ENCODE results near the gene MPDU1.
"Not testable (repeated sequence)": the region's sequence is repeated elsewhere in the genome, so short reads cannot be mapped to it uniquely, and the experiment has no call there.

MPDU1 gene

DNA sequence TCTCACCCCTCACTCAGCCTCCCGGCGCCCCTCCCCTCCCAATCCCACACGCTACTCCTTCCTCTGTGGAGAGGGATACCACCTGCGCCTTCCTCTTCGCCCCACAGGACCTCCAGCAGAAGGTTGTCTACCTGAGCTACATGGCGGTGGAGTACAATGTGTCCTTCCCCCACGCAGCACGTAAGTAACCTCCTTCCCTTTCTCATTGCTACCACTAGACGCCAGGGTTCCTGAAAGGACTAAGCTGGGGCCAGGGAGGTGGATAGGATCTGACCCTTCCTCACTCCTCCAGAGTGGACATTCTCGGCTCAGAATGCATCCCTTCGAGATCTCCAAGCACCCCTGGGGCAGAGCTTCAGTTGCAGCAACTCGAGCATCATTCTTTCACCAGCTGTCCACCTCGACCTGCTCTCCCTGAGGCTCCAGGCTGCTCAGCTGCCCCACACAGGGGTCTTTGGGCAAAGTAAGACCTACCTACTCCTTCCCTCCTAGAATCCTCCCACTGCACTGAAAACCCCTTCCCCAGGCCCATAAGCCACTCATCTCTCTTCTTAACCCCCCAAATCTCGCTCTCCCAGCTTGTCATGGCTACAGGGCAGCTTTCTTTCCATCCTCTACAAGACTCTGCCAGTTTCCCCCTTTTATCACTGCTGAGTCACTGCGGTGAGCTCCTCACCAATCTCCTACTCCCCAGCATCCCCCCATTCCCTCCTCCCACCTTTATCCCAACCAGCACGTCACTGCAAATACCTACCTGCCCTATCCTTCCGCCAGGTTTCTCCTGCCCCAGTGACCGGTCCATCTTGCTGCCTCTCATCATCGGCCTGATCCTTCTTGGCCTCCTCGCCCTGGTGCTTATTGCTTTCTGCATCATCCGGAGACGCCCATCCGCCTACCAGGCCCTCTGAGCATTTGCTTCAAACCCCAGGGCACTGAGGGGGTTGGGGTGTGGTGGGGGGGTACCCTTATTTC lies 2.8 kb upstream of the MPDU1 start:
- DNase-seq (ENCODE audit: low spot score), result no peak

DNA sequence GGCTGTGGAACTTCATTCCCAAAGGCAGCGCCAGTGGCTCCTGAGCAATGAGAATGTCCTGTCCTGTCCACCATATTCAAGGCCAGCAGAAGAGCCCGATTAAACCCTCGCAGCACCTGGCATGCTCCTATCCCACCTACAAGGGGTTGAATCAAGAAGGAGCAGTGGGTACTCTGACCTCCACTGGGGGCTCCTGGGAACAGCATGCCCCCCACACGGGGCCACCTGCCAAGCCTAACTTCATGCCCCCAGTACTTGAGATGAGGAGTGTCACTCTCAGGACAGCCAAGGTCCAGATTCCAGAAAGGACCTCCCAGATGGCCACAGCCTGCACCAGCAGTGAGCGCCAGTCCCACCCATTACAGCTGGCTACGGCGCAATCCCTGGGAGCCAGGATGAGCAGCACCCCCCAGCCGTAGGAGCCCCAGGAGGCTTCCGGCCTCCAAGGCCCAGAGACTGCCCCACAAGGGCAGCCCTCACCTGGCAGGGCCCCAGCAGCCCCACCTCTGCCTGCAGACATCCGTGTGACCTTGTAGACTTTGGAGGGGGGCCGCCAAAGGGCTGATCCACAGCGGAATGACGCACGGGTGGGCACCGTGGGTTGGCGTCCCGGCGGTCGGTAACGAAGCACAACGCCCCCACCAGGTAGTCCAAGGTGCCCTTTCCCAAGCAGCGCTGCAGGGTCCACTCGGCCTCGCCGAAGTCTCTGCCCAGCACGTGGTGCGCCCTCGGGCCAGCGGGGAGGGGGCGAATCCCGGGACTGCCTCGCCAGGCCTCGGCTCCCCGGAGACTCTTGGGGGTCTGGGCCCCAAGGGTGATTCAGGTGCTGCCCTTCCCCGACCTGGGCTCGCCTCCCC lies 1.0 kb upstream of the MPDU1 start:
- DNase-seq (ENCODE audit: low spot score), result no peak

DNA sequence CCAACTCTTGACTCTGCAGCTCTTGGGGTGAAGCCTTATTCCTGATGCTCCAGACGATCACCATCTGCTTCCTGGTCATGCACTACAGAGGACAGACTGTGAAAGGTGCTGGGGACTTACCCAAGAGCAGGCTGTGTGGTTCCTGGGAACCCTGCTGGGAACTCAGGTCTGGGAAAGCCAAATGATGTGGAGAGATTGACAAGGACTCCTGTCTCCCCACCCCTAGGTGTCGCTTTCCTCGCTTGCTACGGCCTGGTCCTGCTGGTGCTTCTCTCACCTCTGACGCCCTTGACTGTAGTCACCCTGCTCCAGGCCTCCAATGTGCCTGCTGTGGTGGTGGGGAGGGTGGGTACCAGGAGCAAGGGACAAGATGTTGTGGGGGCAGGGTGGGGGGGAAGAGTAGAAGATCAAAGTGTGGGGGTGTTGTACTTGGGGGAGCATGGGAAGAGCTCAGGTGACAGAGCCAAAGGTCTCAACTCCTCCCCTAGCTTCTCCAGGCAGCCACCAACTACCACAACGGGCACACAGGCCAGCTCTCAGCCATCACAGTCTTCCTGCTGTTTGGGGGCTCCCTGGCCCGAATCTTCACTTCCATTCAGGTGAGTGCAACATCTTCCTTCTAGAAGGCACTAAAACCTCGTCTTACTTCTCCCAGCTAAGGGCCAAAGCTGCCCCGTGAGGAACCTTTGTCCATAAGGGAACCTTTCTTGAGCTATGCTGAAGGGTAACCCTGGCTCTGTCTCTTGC lies 3.2 kb downstream of the MPDU1 start:
- no peak for DNase-seq (ENCODE audit: low spot score)

DNA sequence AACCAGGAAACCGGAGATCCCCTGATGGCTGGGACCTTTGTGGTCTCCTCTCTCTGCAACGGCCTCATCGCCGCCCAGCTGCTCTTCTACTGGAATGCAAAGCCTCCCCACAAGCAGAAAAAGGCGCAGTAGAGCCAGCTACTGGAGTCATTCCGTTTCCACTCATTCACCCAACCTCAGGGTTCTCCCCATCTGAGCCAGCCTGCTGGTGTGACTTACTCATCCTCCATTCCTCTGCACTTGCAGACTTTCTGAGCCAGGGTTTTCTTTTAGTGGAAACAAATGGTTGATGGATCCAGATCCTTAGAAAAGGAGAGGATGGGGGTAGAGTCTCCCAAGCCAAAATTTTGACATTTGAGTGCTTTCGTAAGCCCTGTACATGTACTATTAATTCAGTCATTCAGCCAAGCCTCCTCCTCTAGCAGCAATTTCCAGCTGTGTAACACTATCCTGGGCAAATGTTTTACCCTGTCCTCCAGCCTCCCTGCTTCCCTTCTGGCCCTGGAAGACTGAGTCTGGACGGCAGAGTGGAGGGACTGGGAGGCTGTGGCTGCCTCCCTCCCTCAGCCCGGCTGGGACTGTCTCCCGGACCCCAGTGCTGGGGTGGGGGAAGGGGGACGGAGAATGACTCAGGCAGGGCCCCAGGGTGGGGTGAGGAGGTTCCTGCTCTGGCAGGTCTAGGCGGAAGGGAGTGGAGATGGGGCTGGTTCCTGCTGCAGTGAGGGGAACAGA lies 3.9 kb downstream of the MPDU1 start:
- DNase-seq (ENCODE audit: low spot score), result peak; percentile 94

DNA sequence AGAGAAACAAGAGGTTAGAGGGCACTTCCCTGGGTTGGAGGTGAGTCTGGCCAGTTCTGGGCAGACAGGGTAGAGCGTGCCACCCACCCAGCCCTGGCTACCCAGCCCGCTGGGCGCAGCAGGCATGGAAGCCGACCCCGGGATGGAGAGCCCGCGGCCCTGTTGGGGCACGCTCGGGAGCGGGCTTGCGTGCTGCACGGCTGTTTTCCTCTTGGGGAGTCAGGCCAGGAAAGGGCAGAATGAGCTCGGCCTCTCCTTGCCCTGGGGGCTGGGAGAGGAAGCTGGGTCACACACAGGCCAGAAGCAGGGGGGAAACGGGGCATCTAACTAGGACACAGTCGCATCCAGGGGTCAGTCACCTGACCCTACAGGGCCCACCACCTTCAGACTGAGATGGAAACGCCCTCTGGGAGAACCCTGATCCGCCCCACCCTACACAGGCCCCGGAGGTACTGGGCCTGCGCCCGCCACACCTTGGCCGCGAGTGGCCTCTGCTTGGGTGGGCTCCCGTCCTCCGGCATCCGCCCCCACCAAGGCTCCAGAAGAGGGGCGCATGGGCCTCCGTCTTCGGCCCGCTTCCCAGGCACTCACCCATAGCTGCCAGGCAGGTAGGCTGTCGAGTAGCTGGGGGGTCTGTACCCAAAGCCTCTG lies 5.0 kb downstream of the MPDU1 start:
- no peak for DNase-seq (ENCODE audit: low spot score)

GRCh38 chr17:7589204-7589868 lies 5.7 kb downstream of the MPDU1 start:
- DNase-seq (ENCODE audit: low spot score), result peak; percentile 89

GRCh38 chr17:7589891-7590691 lies 6.4 kb downstream of the MPDU1 start, which contains the start of gene SOX15:
TSS of gene SOX15 (minus strand) at chr17:7590094. CDS start at chr17:7589676, 418 bp downstream.
- peak; percentile 55 for DNase-seq (ENCODE audit: low spot score)

DNA sequence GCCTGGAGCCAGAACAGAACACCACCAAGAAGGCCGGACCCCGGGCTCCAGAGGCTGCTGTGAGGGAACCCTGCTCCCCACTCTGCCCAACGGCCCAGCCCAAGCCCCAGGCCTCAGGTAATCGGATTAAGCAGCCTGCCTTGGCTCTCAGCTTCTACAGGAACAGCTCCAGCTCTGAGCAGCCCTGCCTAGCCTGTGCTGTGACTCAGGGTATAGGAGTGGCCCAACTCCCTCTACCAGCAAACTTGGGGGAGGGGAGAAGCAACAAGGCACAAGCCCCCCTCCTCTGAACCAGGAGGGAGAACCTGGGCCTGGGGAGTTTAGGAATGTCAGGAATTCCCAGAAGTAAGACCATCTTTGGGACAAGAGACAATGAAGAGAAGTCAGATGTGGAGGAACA lies 7.1 kb downstream of the MPDU1 start:
- DNase-seq (ENCODE audit: low spot score), result peak; percentile 79

- DNase-seq (ENCODE audit: low spot score), result no peak
These were observed 7.9 kb downstream of the MPDU1 start for GRCh38 chr17:7591596-7591995.

GRCh38 chr17:7592422-7593021 lies 8.9 kb downstream of the MPDU1 start:
- DNase-seq (ENCODE audit: low spot score), result no peak

GRCh38 chr17:7593296-7593695 lies 9.6 kb downstream of the MPDU1 start:
- no peak for DNase-seq (ENCODE audit: low spot score)

DNA sequence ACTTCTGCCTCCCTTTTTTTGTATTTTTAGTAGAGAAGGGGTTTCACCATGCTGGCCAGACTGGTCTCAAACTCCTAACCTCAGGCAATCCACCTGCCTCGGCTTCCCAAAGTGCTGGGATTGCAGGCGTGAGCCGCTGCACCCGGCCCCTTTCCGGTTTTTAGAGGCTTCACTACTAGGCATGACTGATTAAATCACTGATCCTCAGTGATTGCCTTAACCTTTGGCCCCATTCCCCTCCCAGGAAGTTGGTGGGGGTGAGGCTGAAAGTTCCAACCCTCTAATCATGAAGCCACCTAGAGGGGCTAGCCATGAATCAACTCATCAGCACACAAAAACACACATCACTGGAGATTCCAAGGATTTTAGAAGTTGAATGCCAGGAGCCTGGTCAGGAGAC lies 13.9 kb downstream of the MPDU1 start:
- DNase-seq (ENCODE audit: low spot score), result not testable (repeated sequence)

- no peak for DNase-seq (ENCODE audit: low spot score)
These were observed 22.6 kb downstream of the MPDU1 start for GRCh38 chr17:7606280-7606679.

DNA sequence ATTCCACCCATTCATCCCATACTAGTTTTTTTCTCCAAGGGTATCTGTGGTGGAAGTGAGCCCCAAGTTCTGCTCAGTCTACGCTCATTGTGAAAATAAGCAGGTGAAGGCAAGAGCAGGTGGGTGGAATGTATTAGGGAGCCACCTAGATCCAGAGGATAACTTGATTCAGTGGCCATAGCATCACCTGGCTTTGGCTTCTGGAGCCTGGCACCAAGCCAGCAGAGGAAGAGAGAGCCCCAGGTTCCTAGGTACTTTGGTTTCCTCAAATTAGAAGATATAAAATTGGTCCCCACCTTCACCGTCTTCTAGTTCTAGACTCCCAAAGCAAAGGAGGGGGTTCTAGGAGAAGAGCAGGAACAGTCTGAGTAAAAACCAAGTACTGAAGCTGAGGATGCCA lies 27.0 kb downstream of the MPDU1 start:
- no peak for DNase-seq (ENCODE audit: low spot score)

- no peak for DNase-seq (ENCODE audit: low spot score)
These were observed 28.1 kb downstream of the MPDU1 start for GRCh38 chr17:7611635-7612293.

GRCh38 chr17:7612294-7612640 lies 28.6 kb downstream of the MPDU1 start:
- no peak for DNase-seq (ENCODE audit: low spot score)

DNA sequence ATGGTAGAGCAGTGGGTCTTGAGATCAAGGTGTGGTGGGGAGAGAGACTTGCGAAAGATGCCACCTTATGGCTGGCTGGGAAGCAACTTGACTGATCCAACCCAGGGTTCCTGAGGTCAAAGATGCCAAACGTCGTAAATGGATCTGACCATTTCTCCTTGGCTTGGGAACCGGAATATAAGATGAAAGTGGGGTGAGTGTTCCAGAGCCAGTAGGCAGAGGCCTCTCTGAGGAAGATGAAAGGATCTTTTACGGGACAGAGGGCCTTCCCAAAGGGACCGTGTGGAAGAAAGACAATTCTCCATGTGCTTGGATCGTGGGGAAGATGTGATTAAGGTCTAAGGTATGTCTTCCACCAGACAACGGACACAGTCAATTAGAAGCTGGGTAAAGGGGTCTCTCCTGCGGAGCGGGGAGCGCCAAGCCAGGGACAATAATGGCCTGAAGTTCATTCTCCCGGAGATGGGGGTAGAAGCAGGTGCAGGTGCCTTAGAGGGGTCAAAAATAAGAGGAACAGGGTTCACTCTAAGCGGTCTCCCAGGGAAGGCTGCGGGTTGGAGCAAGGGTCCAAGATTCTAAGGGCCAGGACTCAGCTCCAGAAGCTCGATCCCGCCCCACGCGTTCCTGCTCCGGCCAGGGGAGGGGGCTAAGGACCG lies 30.2 kb downstream of the MPDU1 start:
- peak; percentile 58 for DNase-seq (ENCODE audit: low spot score)

Data from hepatic stellate cell (primary cell).